Measurements from ENCODE around the gene IDI1.

DNA sequence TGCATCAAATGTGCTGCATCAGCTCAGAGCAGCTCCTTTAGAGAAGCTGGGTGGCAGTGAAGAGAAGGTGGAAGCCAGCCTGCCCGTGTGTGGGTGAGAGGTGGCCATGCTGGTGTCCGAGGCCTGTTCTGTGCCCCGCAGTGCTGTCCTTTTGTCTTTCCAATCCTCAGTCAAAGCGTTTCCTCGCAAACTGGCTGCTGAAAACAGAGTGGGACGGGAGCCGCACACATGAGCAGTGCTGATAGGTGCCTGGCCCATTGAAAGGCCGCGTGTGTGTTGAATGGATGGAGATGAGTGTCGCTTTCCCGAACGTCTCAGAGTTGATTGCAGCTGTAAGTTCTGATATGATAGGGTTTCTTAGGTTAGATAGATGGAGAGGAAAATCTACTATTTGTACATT lies 46.6 kb upstream of the IDI1 start:
- TF ChIP-seq, protein P1, sequence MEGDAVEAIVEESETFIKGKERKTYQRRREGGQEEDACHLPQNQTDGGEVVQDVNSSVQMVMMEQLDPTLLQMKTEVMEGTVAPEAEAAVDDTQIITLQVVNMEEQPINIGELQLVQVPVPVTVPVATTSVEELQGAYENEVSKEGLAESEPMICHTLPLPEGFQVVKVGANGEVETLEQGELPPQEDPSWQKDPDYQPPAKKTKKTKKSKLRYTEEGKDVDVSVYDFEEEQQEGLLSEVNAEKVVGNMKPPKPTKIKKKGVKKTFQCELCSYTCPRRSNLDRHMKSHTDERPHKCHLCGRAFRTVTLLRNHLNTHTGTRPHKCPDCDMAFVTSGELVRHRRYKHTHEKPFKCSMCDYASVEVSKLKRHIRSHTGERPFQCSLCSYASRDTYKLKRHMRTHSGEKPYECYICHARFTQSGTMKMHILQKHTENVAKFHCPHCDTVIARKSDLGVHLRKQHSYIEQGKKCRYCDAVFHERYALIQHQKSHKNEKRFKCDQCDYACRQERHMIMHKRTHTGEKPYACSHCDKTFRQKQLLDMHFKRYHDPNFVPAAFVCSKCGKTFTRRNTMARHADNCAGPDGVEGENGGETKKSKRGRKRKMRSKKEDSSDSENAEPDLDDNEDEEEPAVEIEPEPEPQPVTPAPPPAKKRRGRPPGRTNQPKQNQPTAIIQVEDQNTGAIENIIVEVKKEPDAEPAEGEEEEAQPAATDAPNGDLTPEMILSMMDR (IDR thresholded peaks at IDR 0.05 in 8 of 11, conservative IDR thresholded peaks at IDR 0.05 in 3 of 11) = no peak
- TF ChIP-seq POLR2A (IDR thresholded peaks at IDR 0.05) = no peak
